ENCODE data around the gene AP1G1.
"Not testable (repeated sequence)": the region's sequence is repeated elsewhere in the genome, so short reads cannot be mapped to it uniquely, and the experiment has no call there.

GRCh38 chr16:71832112-71832511, 23.5 kb upstream of the AP1G1 start:
- not testable (repeated sequence) for TF ChIP-seq CTCF, POLR2A (IDR thresholded peaks at IDR 0.05)
